NB4 (cell line): ENCODE results near the gene SLC30A9.

Experiments
- CTCF ChIP-seq: IDR thresholded peaks from one replicate; pipeline ENCODE4 v1.5.1; 2012; ENCODE audit warnings: low read depth, low read length
- MAX ChIP-seq: IDR thresholded peaks from 2 replicates; pipeline ENCODE4 v1.6.1; 2011; ENCODE audit warnings: low read depth, low read length
- MYC ChIP-seq: IDR thresholded peaks from 2 replicates; pipeline ENCODE4 v1.6.1; 2011; ENCODE audit warnings: low read depth, low read length
- POLR2A ChIP-seq: IDR thresholded peaks from 2 replicates; pipeline ENCODE4 v1.6.1; 2011; ENCODE audit warnings: mild to moderate bottlenecking; ENCODE audit not compliant: insufficient read length; ENCODE audit errors: extremely low read depth

- TF ChIP-seq CTCF (no peak), POLR2A (no peak), MAX (no peak), MYC (no peak)
These were observed 351 bp upstream of the SLC30A9 start for GRCh38 chr4:41989994-41990364.
